ENCODE measurements around the gene MRPS6.

The MRPS6 gene

GRCh38 chr21:34181431-34182039, 108.2 kb downstream of the MRPS6 start:
- H3K9ac ChIP-seq (ENCODE audit: low read depth, low read length), result no peak overlapping the region
- H3K9me3 ChIP-seq (ENCODE audit: insufficient read depth, low read depth, low read length), result no peaks in the 10 kb centered on the region
- WGBS, result 91% methylated on average over 8 of the region's 8 CpGs
- no peak overlapping the region for H3K4me3 ChIP-seq (ENCODE audit: low read length)
- H3K27me3 ChIP-seq (ENCODE audit: insufficient read depth, low read length), result peaks cover 25% of the 10 kb centered on the region
- H3K27ac ChIP-seq (ENCODE audit: low read depth, low read length), result no peak overlapping the region
- peaks cover 39% of the 10 kb centered on the region for H3K4me1 ChIP-seq (ENCODE audit: insufficient read depth, low read length)
- no peaks in the 10 kb centered on the region for H3K36me3 ChIP-seq (ENCODE audit: insufficient read depth, low read length)

- Histone ChIP-seq H3K27ac (ENCODE audit: low read depth, low read length) (no peak overlapping the region), H3K27me3 (ENCODE audit: insufficient read depth, low read length) (peaks cover 21% of the 10 kb centered on the region), H3K4me3 (ENCODE audit: low read length) (no peak overlapping the region), H3K9ac (ENCODE audit: low read depth, low read length) (no peak overlapping the region), H3K9me3 (ENCODE audit: insufficient read depth, low read depth, low read length) (no peaks in the 10 kb centered on the region), H3K4me1 (ENCODE audit: insufficient read depth, low read length) (peaks cover 39% of the 10 kb centered on the region), H3K36me3 (ENCODE audit: insufficient read depth, low read length) (no peaks in the 10 kb centered on the region)
- 98% methylated on average over 3 of the region's 3 CpGs for WGBS
These were observed 109.1 kb downstream of the MRPS6 start for GRCh38 chr21:34182436-34182835.

DNA sequence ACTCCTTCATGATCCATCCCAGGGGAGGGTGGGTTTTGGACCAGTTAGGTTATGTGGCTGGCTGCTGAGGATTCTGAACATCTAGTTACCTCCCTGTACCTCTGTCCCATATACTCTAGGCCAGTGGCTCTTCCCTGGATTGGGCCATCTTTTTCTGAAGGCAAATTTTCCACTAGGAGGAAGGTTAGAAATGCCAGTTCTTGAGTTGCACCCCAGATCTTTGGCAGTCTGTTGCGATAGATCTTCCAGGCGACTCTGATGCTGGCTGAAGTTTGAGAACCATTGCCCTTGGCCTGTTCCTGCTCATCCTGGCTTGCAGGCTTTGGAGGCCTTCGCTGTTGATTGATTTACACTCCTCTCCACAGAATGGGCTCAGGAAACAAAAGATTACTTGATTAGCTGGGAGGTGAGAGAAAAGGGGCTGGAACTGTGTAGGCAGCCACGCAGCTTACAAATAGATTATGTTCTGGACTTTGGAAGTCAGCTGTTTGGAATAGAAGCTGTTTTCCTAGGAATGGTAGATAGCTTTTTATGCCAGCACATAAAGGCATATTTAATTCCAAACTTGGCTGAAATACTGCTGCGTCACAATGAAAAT, 110.1 kb downstream of the MRPS6 start:
- Histone ChIP-seq H3K27me3 (ENCODE audit: insufficient read depth, low read length) (peaks cover 11% of the 10 kb centered on the region), H3K9ac (ENCODE audit: low read depth, low read length) (no peak overlapping the region), H3K4me1 (ENCODE audit: insufficient read depth, low read length) (peaks cover 38% of the 10 kb centered on the region), H3K9me3 (ENCODE audit: insufficient read depth, low read depth, low read length) (no peaks in the 10 kb centered on the region), H3K27ac (ENCODE audit: low read depth, low read length) (no peak overlapping the region), H3K4me3 (ENCODE audit: low read length) (no peak overlapping the region), H3K36me3 (ENCODE audit: insufficient read depth, low read length) (no peaks in the 10 kb centered on the region)
- 94% methylated on average over 5 of the region's 5 CpGs for WGBS

GRCh38 chr21:34184232-34184631, 110.9 kb downstream of the MRPS6 start:
- Histone ChIP-seq H3K4me3 (ENCODE audit: low read length) (no peak overlapping the region), H3K36me3 (ENCODE audit: insufficient read depth, low read length) (no peaks in the 10 kb centered on the region), H3K4me1 (ENCODE audit: insufficient read depth, low read length) (peaks cover 31% of the 10 kb centered on the region), H3K9ac (ENCODE audit: low read depth, low read length) (no peak overlapping the region), H3K27ac (ENCODE audit: low read depth, low read length) (no peak overlapping the region), H3K9me3 (ENCODE audit: insufficient read depth, low read depth, low read length) (no peaks in the 10 kb centered on the region), H3K27me3 (ENCODE audit: insufficient read depth, low read length) (peaks cover 5% of the 10 kb centered on the region; the same call in 1 of the 2 replicates)
- 89% methylated on average over 5 of the region's 5 CpGs for WGBS

DNA sequence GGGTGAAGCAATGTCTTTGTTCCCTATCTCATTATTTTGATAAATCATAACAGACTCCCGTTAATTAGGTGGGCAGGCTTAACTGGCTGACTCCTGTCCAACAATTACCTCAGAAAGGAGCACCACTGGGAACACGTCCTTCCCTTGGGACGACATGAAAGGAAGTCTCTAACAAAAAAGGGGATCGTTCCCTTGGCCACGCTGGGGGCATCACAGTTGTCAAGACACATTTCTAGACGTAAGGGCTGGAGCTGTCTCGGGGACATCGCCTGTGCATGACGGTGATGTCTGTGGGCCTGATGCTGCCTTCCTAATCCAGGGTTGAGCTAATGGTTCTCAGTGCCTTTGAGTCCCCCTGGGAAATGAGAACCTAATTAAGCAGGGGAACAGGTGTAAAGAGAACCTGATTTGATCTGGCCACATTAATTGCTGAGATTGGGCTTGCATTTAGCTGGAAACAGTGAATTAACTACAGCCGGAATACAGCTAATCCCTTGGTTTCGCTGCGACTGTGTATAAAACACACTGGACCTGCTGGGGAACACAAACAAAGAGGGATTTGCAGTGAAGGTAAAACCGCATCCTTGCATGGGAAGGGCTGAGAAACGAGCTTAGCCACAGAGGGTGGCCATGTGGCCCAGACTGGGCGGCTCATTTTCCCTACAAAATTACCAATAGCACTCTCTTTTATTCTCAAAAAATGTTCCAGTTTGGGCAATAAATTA, 111.8 kb downstream of the MRPS6 start:
- no peaks in the 10 kb centered on the region for H3K36me3 ChIP-seq (ENCODE audit: insufficient read depth, low read length)
- H3K27ac ChIP-seq (ENCODE audit: low read depth, low read length), result no peak overlapping the region
- peaks cover 21% of the 10 kb centered on the region for H3K4me1 ChIP-seq (ENCODE audit: insufficient read depth, low read length)
- H3K4me3 ChIP-seq (ENCODE audit: low read length), result no peak overlapping the region
- H3K9me3 ChIP-seq (ENCODE audit: insufficient read depth, low read depth, low read length), result no peaks in the 10 kb centered on the region
- H3K9ac ChIP-seq (ENCODE audit: low read depth, low read length), result no peak overlapping the region
- 93% methylated on average over 15 of the region's 15 CpGs for WGBS
- H3K27me3 ChIP-seq (ENCODE audit: insufficient read depth, low read length), result peaks cover 4% of the 10 kb centered on the region; the same call in 1 of the 2 replicates

DNA sequence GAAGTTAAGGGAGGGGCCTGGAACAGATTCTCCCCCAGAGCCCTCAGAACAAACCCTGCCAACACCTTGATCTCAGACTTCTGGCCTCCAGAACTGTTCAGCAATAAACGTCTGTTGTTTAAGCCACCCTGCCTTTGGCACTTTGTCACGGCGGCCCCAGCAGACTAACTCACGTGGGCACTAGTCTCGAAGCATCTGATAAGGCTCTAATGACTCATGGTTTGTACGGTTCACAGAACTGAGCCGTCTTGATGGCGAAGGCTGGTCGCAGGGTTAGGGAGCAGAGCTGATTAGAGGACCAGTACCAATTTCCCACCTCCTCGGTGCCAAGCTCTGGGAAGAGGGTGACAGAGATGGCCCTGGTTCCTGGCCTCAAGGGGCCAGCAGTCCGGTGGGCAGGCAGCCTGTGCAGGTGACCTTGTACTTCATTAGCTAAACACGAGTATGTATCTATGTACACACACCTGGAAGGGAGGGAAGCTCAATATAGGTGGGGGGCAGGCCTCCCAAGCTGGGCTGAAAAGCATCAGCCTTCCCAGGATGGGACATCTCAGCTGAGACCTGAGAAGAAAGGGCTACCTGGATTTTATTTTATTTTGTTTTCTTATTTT, 112.8 kb downstream of the MRPS6 start:
- H3K36me3 ChIP-seq (ENCODE audit: insufficient read depth, low read length), result no peaks in the 10 kb centered on the region
- H3K9ac ChIP-seq (ENCODE audit: low read depth, low read length), result no peak overlapping the region
- peaks cover 11% of the 10 kb centered on the region for H3K4me1 ChIP-seq (ENCODE audit: insufficient read depth, low read length)
- 96% methylated on average over 12 of the region's 12 CpGs for WGBS
- H3K9me3 ChIP-seq (ENCODE audit: insufficient read depth, low read depth, low read length), result no peaks in the 10 kb centered on the region
- H3K27me3 ChIP-seq (ENCODE audit: insufficient read depth, low read length), result no peaks in the 10 kb centered on the region
- H3K27ac ChIP-seq (ENCODE audit: low read depth, low read length), result no peak overlapping the region
- H3K4me3 ChIP-seq (ENCODE audit: low read length), result no peak overlapping the region

DNA sequence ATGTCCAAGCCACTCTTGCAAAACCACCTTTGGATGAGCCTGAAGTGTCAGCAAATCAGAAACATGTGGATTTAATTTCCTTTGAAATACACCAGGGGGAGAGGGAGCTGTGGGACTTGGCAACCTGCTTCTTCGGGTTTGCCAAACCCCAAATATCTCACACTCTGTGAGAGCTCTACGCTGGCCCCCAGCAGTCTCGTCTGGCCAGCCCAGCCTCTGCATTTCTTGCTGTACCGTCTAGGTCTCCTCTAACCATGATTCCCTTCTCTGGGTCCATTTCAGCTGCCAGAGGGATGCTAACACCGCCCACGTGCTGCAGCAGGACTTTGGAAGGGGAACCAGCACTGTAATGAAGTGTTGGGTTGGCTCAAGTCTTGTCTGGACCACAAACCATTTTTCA, 114.6 kb downstream of the MRPS6 start:
- Histone ChIP-seq H3K4me1 (ENCODE audit: insufficient read depth, low read length) (0 out of 2 replicates have a peak, but pooled peaks cover 5% of the 10 kb centered on the region), H3K9me3 (ENCODE audit: insufficient read depth, low read depth, low read length) (no peaks in the 10 kb centered on the region), H3K4me3 (ENCODE audit: low read length) (no peak overlapping the region), H3K9ac (ENCODE audit: low read depth, low read length) (no peak overlapping the region), H3K27me3 (ENCODE audit: insufficient read depth, low read length) (no peaks in the 10 kb centered on the region), H3K36me3 (ENCODE audit: insufficient read depth, low read length) (no peaks in the 10 kb centered on the region), H3K27ac (ENCODE audit: low read depth, low read length) (no peak overlapping the region)
- WGBS, result 97% methylated on average over 6 of the region's 6 CpGs

DNA sequence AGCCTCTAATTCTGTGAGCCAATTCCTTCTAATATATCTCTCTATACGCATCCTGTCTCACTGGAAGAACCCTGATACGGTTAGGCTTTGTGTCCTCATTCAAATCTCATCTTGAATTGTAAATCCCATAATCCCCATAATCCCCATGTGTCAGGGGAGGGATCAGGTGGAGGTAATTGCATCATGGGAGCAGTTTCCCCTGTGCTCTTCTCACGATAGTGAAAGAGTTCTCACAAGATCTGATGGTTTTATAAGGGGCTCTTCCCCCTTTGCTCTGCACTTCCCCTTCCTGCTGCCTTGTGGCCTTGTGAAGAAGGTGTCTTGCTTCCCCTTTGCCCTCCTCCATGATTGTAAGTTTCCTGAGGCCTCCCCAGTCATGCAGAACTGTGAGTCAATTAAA, 116.1 kb downstream of the MRPS6 start:
- Histone ChIP-seq H3K36me3 (ENCODE audit: insufficient read depth, low read length) (no peaks in the 10 kb centered on the region), H3K27ac (ENCODE audit: low read depth, low read length) (no peak overlapping the region), H3K4me3 (ENCODE audit: low read length) (no peak overlapping the region), H3K4me1 (ENCODE audit: insufficient read depth, low read length) (peaks cover 11% of the 10 kb centered on the region), H3K9ac (ENCODE audit: low read depth, low read length) (no peak overlapping the region), H3K9me3 (ENCODE audit: insufficient read depth, low read depth, low read length) (no peaks in the 10 kb centered on the region), H3K27me3 (ENCODE audit: insufficient read depth, low read length) (no peaks in the 10 kb centered on the region)
- WGBS, result 83% methylated on average over 3 of the region's 3 CpGs

GRCh38 chr21:34190576-34191321, 117.4 kb downstream of the MRPS6 start:
- Histone ChIP-seq H3K36me3 (ENCODE audit: insufficient read depth, low read length) (no peaks in the 10 kb centered on the region), H3K27me3 (ENCODE audit: insufficient read depth, low read length) (no peaks in the 10 kb centered on the region), H3K9me3 (ENCODE audit: insufficient read depth, low read depth, low read length) (no peaks in the 10 kb centered on the region), H3K9ac (ENCODE audit: low read depth, low read length) (no peak overlapping the region), H3K4me3 (ENCODE audit: low read length) (no peak overlapping the region), H3K27ac (ENCODE audit: low read depth, low read length) (no peak overlapping the region), H3K4me1 (ENCODE audit: insufficient read depth, low read length) (peaks cover 18% of the 10 kb centered on the region)
- WGBS, result 77% methylated on average over 5 of the region's 7 CpGs

DNA sequence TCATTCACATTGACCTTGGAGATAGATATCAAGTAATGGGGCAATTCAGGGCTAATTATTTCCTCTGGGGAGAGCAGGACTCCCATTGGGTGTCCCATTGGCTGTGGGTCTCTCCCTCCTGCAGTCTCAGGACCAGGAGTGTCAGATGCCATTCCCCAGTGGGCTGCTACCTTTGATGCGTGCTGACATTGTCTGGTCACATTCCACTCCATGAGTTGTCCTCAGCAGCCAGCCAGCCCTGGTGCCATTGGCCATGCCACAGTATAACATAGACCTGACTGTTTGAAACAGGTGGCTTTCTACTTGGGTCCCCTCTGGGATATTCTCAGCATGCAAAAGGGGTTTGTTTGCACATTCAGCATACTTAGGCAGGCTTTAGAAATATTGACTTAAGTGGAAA, 118.5 kb downstream of the MRPS6 start:
- Histone ChIP-seq H3K27ac (ENCODE audit: low read depth, low read length) (no peak overlapping the region), H3K9me3 (ENCODE audit: insufficient read depth, low read depth, low read length) (no peaks in the 10 kb centered on the region), H3K36me3 (ENCODE audit: insufficient read depth, low read length) (no peaks in the 10 kb centered on the region), H3K27me3 (ENCODE audit: insufficient read depth, low read length) (no peaks in the 10 kb centered on the region), H3K4me1 (ENCODE audit: insufficient read depth, low read length) (peaks cover 25% of the 10 kb centered on the region), H3K4me3 (ENCODE audit: low read length) (no peak overlapping the region), H3K9ac (ENCODE audit: low read depth, low read length) (no peak overlapping the region)
- 96% methylated on average over 1 of the region's 1 CpG for WGBS
